COLO668 (cell line): ENCODE measurements around the gene SNAPIN.

Source experiments
- DNase-seq: peaks from one replicate; lab custom pipeline; 2025; ENCODE audit not compliant: unreplicated experiment; lab: John Stamatoyannopoulos, UW

SNAPIN gene

DNA sequence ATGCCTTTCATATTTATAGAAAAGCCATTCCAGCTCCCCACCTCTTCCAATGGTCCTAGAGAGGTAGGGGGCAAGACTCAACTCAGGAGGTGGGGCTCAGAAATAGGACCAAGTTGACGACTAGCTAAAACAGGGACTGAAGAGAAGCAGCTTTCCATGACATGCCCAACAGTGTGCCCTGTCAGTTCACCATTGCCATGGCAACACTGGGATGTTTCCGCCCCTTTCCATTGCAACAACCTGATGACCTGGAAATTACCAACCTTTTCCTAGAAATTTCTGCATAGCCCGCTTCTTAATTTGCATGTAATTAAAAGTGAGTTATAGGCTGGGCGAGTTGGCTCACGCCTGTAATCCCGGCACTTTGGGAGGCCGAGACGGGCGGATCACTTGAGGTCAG lies 47.0 kb downstream of the SNAPIN start:
- no peak for DNase-seq

- no peak for DNase-seq
These were observed 52.5 kb downstream of the SNAPIN start for GRCh38 chr1:153711026-153711425.
